ENCODE measurements around the gene OTUD5. TPM values are rescaled to one million over a fixed set of nuclear protein-coding genes. Genes with fewer than 3 reads are reported as not detected.
A peak's percentile ranks its signal among the peaks of the same experiment; 100 is the strongest.

The OTUD5 gene
- total RNA-seq, 1 experiment from 2014 or later = 62.5 TPM

DNA sequence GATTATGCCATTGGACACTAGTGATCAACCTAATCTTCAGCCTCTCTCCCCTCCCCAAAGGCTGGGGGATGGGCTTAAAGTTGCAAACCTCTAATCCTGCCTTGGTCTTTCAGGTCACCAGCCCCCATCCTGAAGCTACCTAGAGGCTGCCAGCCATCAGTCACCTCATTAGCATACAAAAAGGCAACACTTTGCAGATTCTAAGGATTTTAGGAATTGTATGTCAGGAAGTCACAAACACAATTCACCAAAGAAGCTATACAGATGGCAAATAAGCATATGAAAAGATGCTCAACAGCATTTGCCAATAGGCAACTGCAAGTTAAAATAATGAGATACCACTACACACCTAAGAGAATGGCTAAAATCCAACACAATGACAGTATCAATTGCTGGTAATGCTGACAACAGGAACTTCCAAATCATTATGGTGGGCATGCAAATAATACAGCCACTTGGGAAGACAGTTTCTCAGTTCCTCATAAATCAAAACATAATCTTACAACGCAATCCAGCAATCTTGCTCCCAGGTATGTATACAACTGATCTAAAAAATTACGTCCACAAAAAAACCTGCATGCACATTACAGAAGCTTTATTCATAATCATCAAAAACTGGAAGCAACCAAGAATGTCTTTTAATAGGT, 29.5 kb downstream of the OTUD5 start:
- H3K18ac ChIP-seq (ENCODE audit: insufficient read length, low read depth, low read length) = no peak overlapping the region
- H3K4me2 ChIP-seq (ENCODE audit: insufficient read depth, insufficient read length, low read length) = peak overlapping the region; percentile 79
- H3K27ac ChIP-seq (ENCODE audit: insufficient read length, low read depth, low read length) = peak overlapping the region; percentile 99
- no peak overlapping the region for H2BK15ac ChIP-seq (ENCODE audit: low read depth, low read length)
- no peak overlapping the region for H2AK5ac ChIP-seq (ENCODE audit: insufficient read length, low read length)
- H3K9me3 ChIP-seq (ENCODE audit: control insufficient read depth, low read depth, low read length) = no peaks in the 10 kb centered on the region
- peaks cover 25 to 32% of the 10 kb centered on the region in 2 experiments for H3K4me1 Mint-ChIP-seq
- WGBS (ENCODE audit: extremely low coverage, insufficient read length, low lambda C conversion rate) = no CpG with 5 or more reads among the region's 2 CpGs
- H4K91ac ChIP-seq (ENCODE audit: insufficient read length, low read depth, low read length) = no peak overlapping the region
- no peak overlapping the region for H4K8ac ChIP-seq (replicated peaks; ENCODE audit: insufficient read length, low read depth, low read length)
- no peak overlapping the region for H3K4ac ChIP-seq (ENCODE audit: low read depth, low read length)
- H2BK12ac ChIP-seq (ENCODE audit: insufficient read length, low read depth, low read length) = peak overlapping the region; percentile 65
- H4K5ac ChIP-seq (ENCODE audit: insufficient read length, low read depth, low read length) = no peak overlapping the region
- H2AFZ ChIP-seq (ENCODE audit: low read length) = no peak overlapping the region
- peaks cover 59 to 68% of the 10 kb centered on the region in 2 experiments for H3K9me3 Mint-ChIP-seq
- H3K14ac ChIP-seq (ENCODE audit: insufficient read depth, low read length) = no peak overlapping the region
- H3K27me3 Mint-ChIP-seq (ENCODE audit: low read depth) = no peaks in the 10 kb centered on the region
- peaks cover 4% of the 10 kb centered on the region for H3K23me2 ChIP-seq (ENCODE audit: insufficient read length, low read depth, low read length, poor library complexity, severe bottlenecking)
- H4K20me1 ChIP-seq (ENCODE audit: control insufficient read depth, insufficient read depth, insufficient read length) = no peaks in the 10 kb centered on the region
- H2BK20ac ChIP-seq (ENCODE audit: low read depth, low read length, poor library complexity, severe bottlenecking) = no peak overlapping the region
- H3K36me3 Mint-ChIP-seq (ENCODE audit: insufficient read depth in 1 of 3, low read depth in 3 of 3) = peaks cover 34 to 53% (median 48%) of the 10 kb centered on the region in 3 experiments
- H3K4me1 ChIP-seq (ENCODE audit: insufficient read depth, low read length) = peaks cover 12% of the 10 kb centered on the region; the same call in 1 of the 2 replicates
- no peak overlapping the region for H3K23ac ChIP-seq (ENCODE audit: insufficient read length, low read depth, low read length)
- H3K27me3 ChIP-seq (ENCODE audit: insufficient read depth, low read length) = no peaks in the 10 kb centered on the region
- DNase-seq = peak; percentile 77
- no peak overlapping the region for H2BK120ac ChIP-seq (ENCODE audit: low read depth, low read length, poor library complexity, severe bottlenecking)
- no peak overlapping the region for H3K56ac ChIP-seq (ENCODE audit: insufficient read length, low read depth, low read length)
- peaks cover 3% of the 10 kb centered on the region for H3K79me1 ChIP-seq (ENCODE audit: insufficient read depth, low read depth, low read length, poor library complexity, severe bottlenecking)
- peak overlapping the region; percentile 88 for H2BK5ac ChIP-seq (ENCODE audit: insufficient read length, low read length)
- H3K79me2 ChIP-seq (ENCODE audit: insufficient read depth, low read length) = peaks cover 5% of the 10 kb centered on the region; the same call in 1 of the 2 replicates
- H3K9ac ChIP-seq (ENCODE audit: extremely low read depth, insufficient read length, low read length) = no peak overlapping the region
- TF ChIP-seq, protein P1, sequence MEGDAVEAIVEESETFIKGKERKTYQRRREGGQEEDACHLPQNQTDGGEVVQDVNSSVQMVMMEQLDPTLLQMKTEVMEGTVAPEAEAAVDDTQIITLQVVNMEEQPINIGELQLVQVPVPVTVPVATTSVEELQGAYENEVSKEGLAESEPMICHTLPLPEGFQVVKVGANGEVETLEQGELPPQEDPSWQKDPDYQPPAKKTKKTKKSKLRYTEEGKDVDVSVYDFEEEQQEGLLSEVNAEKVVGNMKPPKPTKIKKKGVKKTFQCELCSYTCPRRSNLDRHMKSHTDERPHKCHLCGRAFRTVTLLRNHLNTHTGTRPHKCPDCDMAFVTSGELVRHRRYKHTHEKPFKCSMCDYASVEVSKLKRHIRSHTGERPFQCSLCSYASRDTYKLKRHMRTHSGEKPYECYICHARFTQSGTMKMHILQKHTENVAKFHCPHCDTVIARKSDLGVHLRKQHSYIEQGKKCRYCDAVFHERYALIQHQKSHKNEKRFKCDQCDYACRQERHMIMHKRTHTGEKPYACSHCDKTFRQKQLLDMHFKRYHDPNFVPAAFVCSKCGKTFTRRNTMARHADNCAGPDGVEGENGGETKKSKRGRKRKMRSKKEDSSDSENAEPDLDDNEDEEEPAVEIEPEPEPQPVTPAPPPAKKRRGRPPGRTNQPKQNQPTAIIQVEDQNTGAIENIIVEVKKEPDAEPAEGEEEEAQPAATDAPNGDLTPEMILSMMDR (conservative IDR thresholded peaks at IDR 0.05) = no peak
- H3K4me3 Mint-ChIP-seq = peak overlapping the region; percentile 51 to 73
- no peak overlapping the region for H3T11ph ChIP-seq (ENCODE audit: low read length)
- peak overlapping the region; percentile 96 to 100 (median 99) for H3K27ac Mint-ChIP-seq
